Chondrocyte (in vitro differentiated cells): ENCODE data around the gene SVBP. TPM values are rescaled to one million over a fixed set of nuclear protein-coding genes. Genes with fewer than 3 reads are reported as not detected.

Source experiments
- DNase-seq: peaks from one replicate; pipeline ENCODE4 v3.0.0; 2021; ENCODE audit warnings: mixed read lengths, low spot score
- H3K27ac Mint-ChIP-seq: one replicate; pipeline ENCODE4 v1.8.0; 2021; ENCODE audit warnings: mild to moderate bottlenecking, moderate library complexity, mixed read lengths; ENCODE audit not compliant: unreplicated experiment
- H3K27me3 Mint-ChIP-seq: 2 replicates; pipeline ENCODE4 v1.8.0; 2021; ENCODE audit warnings: low read depth, mixed read lengths
- H3K36me3 Mint-ChIP-seq: 2 replicates; pipeline ENCODE4 v1.8.0; 2021; ENCODE audit warnings: low read depth, mixed read lengths
- H3K4me1 Mint-ChIP-seq: 2 replicates; pipeline ENCODE4 v1.8.0; 2021; ENCODE audit warnings: low read depth, mild to moderate bottlenecking, mixed read lengths
- H3K4me3 Mint-ChIP-seq: one replicate; pipeline ENCODE4 v1.8.0; 2021; ENCODE audit warnings: mild to moderate bottlenecking, moderate library complexity, mixed read lengths; ENCODE audit not compliant: unreplicated experiment
- H3K9me3 Mint-ChIP-seq: 2 replicates; pipeline ENCODE4 v1.8.0; 2021; ENCODE audit warnings: low read depth, mixed read lengths
- total RNA-seq: library from RNA; stranded (reverse); gene quantifications from 3 replicates; pipeline ENCODE4 v1.2.1, GENCODE V29; 2021
- TF ChIP-seq, protein P1 (sequence below): fragments of 200-600 bp; sonication (generic); IDR thresholded peaks from 2 replicates; pipeline ENCODE4 v1.5.0; 2021; ENCODE audit warnings: antibody characterized with exemption, mild to moderate bottlenecking, moderate library complexity

The SVBP gene
- total RNA-seq, 1 donor from 2014 or later = 21.0 TPM

GRCh38 chr1:42757892-42758275 is 59.3 kb downstream of the SVBP start:
- no peaks in the 10 kb centered on the region for H3K27me3 Mint-ChIP-seq
- H3K4me1 Mint-ChIP-seq = peaks cover 18% of the 10 kb centered on the region
- DNase-seq = no peak
- no peak overlapping the region for H3K4me3 Mint-ChIP-seq
- TF ChIP-seq, protein P1, sequence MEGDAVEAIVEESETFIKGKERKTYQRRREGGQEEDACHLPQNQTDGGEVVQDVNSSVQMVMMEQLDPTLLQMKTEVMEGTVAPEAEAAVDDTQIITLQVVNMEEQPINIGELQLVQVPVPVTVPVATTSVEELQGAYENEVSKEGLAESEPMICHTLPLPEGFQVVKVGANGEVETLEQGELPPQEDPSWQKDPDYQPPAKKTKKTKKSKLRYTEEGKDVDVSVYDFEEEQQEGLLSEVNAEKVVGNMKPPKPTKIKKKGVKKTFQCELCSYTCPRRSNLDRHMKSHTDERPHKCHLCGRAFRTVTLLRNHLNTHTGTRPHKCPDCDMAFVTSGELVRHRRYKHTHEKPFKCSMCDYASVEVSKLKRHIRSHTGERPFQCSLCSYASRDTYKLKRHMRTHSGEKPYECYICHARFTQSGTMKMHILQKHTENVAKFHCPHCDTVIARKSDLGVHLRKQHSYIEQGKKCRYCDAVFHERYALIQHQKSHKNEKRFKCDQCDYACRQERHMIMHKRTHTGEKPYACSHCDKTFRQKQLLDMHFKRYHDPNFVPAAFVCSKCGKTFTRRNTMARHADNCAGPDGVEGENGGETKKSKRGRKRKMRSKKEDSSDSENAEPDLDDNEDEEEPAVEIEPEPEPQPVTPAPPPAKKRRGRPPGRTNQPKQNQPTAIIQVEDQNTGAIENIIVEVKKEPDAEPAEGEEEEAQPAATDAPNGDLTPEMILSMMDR = no peak
- no peaks in the 10 kb centered on the region for H3K9me3 Mint-ChIP-seq
- peaks cover 38% of the 10 kb centered on the region for H3K36me3 Mint-ChIP-seq
- H3K27ac Mint-ChIP-seq = no peak overlapping the region

Other genes starting within 250 kb of the SVBP start
- 22.6 to 35.3 TPM (median 24.3 TPM) in 3 replicates for gene PPIH, start 159.0 kb downstream of the SVBP start, total RNA-seq
- gene YBX1, start 135.0 kb downstream of the SVBP start, total RNA-seq = 582 to 659 TPM (median 593 TPM) in 3 replicates
- not detected in 3 replicates for gene CLDN19, start 77.2 kb downstream of the SVBP start, total RNA-seq
- gene P3H1, start 50.4 kb downstream of the SVBP start, total RNA-seq = 256 to 288 TPM (median 278 TPM) in 3 replicates
- 6.7 to 6.9 TPM (median 6.7 TPM) in 3 replicates for gene C1orf50, start 50.1 kb downstream of the SVBP start, total RNA-seq
- 0.20 to 0.70 TPM (median 0.23 TPM) in 3 replicates for gene TMEM269, start 32.4 kb downstream of the SVBP start, total RNA-seq
- gene ERMAP, start 275 bp downstream of the SVBP start, total RNA-seq = 13.1 to 15.7 TPM (median 13.7 TPM) in 3 replicates
- 5.5 to 7.6 TPM (median 7.4 TPM) in 3 replicates for gene ZNF691, start 29.2 kb upstream of the SVBP start, total RNA-seq
- 141 to 192 TPM (median 190 TPM) in 3 replicates for gene SLC2A1, start 141.5 kb upstream of the SVBP start, total RNA-seq